GM12878 (cell line): ENCODE results near the gene RGSL1.

ENCODE experiments used
- BHLHE40 ChIP-seq, 2 experiments: fragments of 450-650 bp in 1 of 2; IDR thresholded peaks; 2 replicates each; pipeline ENCODE4 v1.6.1; 2011 to 2017; ENCODE audit warnings: low read depth in 2 of 2, borderline replicate concordance in 1 of 2, improper control_type of control experiment in 1 of 2, low read length in 1 of 2, mild to moderate bottlenecking in 1 of 2
- EP300 ChIP-seq, 2 experiments: fragments of 150-350 bp in 1 of 2; IDR thresholded peaks; 2 replicates each; pipeline ENCODE4 v1.6.1; 2011 to 2012; ENCODE audit warnings: low read depth in 2 of 2, low read length in 2 of 2, borderline replicate concordance in 1 of 2, improper control_type of control experiment in 1 of 2, inconsistent platforms in 1 of 2; ENCODE audit not compliant: control insufficient read depth in 1 of 2
- ETV6 ChIP-seq, 2 experiments: fragments of 450-650 bp in 1 of 2; IDR thresholded peaks in 1 of 2; conservative IDR thresholded peaks in 1 of 2; 2 replicates each; pipeline ENCODE4 v1.6.1; 2014; ENCODE audit warnings: antibody characterized with exemption in 1 of 2, borderline replicate concordance in 1 of 2, low read depth in 1 of 2, mild to moderate bottlenecking in 1 of 2, moderate library complexity in 1 of 2
- FOXK2 ChIP-seq: fragments of 450-650 bp; IDR thresholded peaks from 2 replicates; pipeline ENCODE4 v1.6.1; 2017; ENCODE audit warnings: mild to moderate bottlenecking, moderate library complexity
- KAT2A ChIP-seq: conservative IDR thresholded peaks from 2 replicates; pipeline ENCODE4 v1.6.1; 2011; ENCODE audit warnings: low read depth, low read length; ENCODE audit not compliant: control insufficient read depth
- NBN ChIP-seq: fragments of 450-650 bp; IDR thresholded peaks from 2 replicates; pipeline ENCODE4 v1.6.1; 2016
- POLR2A ChIP-seq: IDR thresholded peaks from 2 replicates; pipeline ENCODE4 v1.6.1; 2011; ENCODE audit warnings: low read depth, mild to moderate bottlenecking, low read length
- RAD21 ChIP-seq: IDR thresholded peaks from 2 replicates; pipeline ENCODE4 v1.6.1; 2011; ENCODE audit warnings: mild to moderate bottlenecking, low read depth, low read length, moderate library complexity; ENCODE audit not compliant: insufficient read depth
- SIX5 ChIP-seq: IDR thresholded peaks from 2 replicates; pipeline ENCODE4 v1.6.1; 2011; ENCODE audit warnings: mild to moderate bottlenecking, low read depth, low read length, moderate library complexity; ENCODE audit not compliant: severe bottlenecking
- YY1 ChIP-seq: IDR thresholded peaks from 2 replicates; pipeline ENCODE4 v1.6.1; 2011; ENCODE audit warnings: low read depth, mild to moderate bottlenecking, low read length
- TF ChIP-seq, protein P1 (sequence below): IDR thresholded peaks from 2 replicates; pipeline ENCODE4 v1.6.1; 2012; ENCODE audit warnings: low read depth, low read length, improper control_type of control experiment
- TF ChIP-seq, protein P2 (sequence below), 3 experiments: IDR thresholded peaks in 2 of 3; conservative IDR thresholded peaks in 1 of 3; 2 replicates each; pipeline ENCODE4 v1.5.1; 2011; ENCODE audit warnings: low read depth in 3 of 3, low read length in 3 of 3, mild to moderate bottlenecking in 3 of 3, control low read depth in 2 of 3, moderate library complexity in 2 of 3, inconsistent platforms in 1 of 3, mixed read lengths in 1 of 3; ENCODE audit not compliant: control insufficient read depth in 2 of 3, insufficient read depth in 1 of 3; ENCODE audit errors: extremely low read depth in 1 of 3
- TF ChIP-seq, protein P3 (sequence below): IDR thresholded peaks from 2 replicates; pipeline ENCODE4 v1.6.1; 2011; ENCODE audit warnings: low read depth, mild to moderate bottlenecking, low read length, moderate library complexity, borderline replicate concordance; ENCODE audit errors: extremely low read depth
- TF ChIP-seq, protein P4 (sequence below): fragments of 450-650 bp; conservative IDR thresholded peaks from 2 replicates; pipeline ENCODE4 v1.6.1; 2017; ENCODE audit warnings: mild to moderate bottlenecking, moderate library complexity

DNA sequence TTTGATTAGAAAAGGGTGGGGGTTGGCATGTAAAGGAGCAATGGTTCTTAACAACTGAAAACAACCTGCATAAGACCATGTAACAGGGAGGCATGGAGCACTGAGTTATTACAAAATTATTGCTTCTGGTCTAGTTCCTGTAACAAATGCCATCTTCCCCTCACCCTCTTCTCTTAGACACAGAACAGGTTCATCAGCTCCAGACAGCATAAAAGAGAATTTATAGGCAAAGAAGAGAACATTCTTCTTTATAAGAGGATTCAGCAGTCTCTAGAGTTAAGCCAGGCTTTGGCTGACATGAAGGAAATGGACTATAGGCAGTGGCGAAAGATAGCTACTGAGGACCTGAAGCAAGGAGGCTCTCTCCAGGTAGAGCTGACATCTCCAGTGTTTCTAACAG, 38.9 kb downstream of the RGSL1 start:
- TF ChIP-seq, protein P1, sequence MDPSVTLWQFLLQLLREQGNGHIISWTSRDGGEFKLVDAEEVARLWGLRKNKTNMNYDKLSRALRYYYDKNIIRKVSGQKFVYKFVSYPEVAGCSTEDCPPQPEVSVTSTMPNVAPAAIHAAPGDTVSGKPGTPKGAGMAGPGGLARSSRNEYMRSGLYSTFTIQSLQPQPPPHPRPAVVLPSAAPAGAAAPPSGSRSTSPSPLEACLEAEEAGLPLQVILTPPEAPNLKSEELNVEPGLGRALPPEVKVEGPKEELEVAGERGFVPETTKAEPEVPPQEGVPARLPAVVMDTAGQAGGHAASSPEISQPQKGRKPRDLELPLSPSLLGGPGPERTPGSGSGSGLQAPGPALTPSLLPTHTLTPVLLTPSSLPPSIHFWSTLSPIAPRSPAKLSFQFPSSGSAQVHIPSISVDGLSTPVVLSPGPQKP = no peak
- TF ChIP-seq EP300 (IDR thresholded peaks at IDR 0.05; ENCODE audit: borderline replicate concordance in 1 of 2, control insufficient read depth in 1 of 2, low read depth in 2 of 2, low read length in 2 of 2) = no peak
- TF ChIP-seq ETV6 (conservative IDR thresholded peaks at IDR 0.05 in 1 of 2, IDR thresholded peaks at IDR 0.05 in 1 of 2; ENCODE audit: borderline replicate concordance in 1 of 2, low read depth in 1 of 2) = no peak
- TF ChIP-seq POLR2A = no peak
- no peak for TF ChIP-seq YY1
- no peak for TF ChIP-seq NBN
- TF ChIP-seq, protein P2, sequence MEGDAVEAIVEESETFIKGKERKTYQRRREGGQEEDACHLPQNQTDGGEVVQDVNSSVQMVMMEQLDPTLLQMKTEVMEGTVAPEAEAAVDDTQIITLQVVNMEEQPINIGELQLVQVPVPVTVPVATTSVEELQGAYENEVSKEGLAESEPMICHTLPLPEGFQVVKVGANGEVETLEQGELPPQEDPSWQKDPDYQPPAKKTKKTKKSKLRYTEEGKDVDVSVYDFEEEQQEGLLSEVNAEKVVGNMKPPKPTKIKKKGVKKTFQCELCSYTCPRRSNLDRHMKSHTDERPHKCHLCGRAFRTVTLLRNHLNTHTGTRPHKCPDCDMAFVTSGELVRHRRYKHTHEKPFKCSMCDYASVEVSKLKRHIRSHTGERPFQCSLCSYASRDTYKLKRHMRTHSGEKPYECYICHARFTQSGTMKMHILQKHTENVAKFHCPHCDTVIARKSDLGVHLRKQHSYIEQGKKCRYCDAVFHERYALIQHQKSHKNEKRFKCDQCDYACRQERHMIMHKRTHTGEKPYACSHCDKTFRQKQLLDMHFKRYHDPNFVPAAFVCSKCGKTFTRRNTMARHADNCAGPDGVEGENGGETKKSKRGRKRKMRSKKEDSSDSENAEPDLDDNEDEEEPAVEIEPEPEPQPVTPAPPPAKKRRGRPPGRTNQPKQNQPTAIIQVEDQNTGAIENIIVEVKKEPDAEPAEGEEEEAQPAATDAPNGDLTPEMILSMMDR (IDR thresholded peaks at IDR 0.05 in 2 of 3, conservative IDR thresholded peaks at IDR 0.05 in 1 of 3; ENCODE audit: control insufficient read depth in 2 of 3, extremely low read depth in 1 of 3, insufficient read depth in 1 of 3, low read depth in 3 of 3, low read length in 3 of 3) = no peak
- TF ChIP-seq, protein P3, sequence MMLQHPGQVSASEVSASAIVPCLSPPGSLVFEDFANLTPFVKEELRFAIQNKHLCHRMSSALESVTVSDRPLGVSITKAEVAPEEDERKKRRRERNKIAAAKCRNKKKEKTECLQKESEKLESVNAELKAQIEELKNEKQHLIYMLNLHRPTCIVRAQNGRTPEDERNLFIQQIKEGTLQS = no peak
- no peak for TF ChIP-seq FOXK2
- TF ChIP-seq SIX5 = no peak
- no peak for TF ChIP-seq KAT2A
- no peak for TF ChIP-seq RAD21
- TF ChIP-seq, protein P4, sequence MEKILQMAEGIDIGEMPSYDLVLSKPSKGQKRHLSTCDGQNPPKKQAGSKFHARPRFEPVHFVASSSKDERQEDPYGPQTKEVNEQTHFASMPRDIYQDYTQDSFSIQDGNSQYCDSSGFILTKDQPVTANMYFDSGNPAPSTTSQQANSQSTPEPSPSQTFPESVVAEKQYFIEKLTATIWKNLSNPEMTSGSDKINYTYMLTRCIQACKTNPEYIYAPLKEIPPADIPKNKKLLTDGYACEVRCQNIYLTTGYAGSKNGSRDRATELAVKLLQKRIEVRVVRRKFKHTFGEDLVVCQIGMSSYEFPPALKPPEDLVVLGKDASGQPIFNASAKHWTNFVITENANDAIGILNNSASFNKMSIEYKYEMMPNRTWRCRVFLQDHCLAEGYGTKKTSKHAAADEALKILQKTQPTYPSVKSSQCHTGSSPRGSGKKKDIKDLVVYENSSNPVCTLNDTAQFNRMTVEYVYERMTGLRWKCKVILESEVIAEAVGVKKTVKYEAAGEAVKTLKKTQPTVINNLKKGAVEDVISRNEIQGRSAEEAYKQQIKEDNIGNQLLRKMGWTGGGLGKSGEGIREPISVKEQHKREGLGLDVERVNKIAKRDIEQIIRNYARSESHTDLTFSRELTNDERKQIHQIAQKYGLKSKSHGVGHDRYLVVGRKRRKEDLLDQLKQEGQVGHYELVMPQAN = no peak
- TF ChIP-seq BHLHE40 (IDR thresholded peaks at IDR 0.05; ENCODE audit: borderline replicate concordance in 1 of 2, low read depth in 2 of 2, low read length in 1 of 2) = no peak
